Inflammatory macrophage treated with lipopolysaccharide for 1 hour (primary cell): ENCODE measurements around the gene ABCC9.

Experiments
- DNase-seq, 2 donors: peaks; one replicate each; pipeline ENCODE4 v3.0.0-alpha.2; 2020 to 2022

Gene ABCC9

DNA sequence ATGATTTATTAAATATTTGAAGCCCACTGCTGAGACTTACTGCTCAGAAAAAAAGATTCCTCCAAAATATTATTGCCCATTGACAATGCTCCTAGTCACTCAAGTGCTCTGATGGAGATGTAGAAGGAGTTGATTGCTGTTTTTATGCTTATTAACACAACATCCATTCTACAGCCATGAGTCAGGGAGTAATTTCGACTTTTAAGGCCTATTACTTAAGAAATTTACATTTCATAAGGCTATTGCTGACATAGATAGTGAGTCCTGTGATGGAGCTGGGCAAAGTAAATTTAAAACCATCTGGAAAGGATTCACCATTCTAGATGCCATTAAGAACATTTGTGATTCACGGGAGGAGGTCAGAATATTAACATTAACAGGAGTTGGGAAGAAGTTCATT lies 171.9 kb downstream of the ABCC9 start:
- no peak for DNase-seq

DNA sequence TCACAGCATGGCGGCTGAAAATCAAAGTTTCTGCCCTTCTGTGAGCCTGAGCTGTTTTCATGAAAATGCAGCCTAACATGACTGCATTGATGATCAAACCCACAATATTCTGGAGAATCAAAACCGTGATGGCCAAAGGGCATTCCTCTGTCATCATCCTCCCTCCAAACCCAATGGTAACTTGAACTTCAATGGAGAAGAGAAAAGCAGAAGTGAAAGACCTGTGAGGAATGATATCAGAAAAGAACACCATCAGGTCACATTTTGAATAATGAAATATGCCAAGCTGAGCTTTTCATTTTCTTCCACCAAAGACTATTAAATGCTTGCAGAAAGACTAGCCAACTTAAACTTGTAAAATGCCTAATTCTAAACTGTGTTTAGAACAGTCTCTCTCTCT lies 174.8 kb downstream of the ABCC9 start:
- DNase-seq = no peak

DNA sequence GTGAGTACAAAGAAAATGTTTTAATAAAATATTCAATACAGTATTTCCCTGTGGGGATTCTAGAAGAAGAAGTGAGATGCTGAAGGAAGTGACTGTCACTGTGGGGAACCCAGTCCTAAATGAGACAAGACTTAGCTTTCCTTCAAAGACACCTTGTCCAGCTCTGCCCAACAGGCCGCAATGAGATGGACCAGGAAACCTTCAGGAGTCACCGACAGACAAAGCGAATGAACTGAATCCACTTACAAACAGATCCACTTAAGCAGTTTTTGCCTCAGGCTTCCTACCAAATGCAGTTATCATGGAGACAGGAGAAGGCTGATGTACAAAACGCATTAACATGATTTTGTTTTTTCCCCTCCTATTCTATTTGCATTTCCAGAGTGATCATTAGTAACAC lies 176.3 kb downstream of the ABCC9 start:
- DNase-seq = no peak

DNA sequence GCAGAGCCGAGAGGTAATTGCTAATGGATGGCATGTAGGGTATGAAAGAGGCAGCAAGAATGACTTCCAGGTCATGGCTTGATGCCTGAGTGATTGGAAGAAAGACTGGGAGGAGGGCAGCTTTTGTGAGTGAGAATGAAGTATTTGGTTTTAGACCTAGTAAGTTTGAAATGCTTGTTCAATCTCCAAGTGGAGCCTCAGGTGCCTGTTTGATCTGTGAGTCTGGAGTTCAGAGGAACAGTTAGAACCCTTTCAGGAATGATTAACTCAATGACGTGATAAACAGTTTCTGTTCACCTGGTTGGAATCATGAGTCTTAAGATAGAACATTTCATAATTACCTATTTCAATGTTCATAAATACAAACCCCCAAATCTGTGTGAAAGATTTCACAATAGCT lies 177.2 kb downstream of the ABCC9 start:
- DNase-seq = no peak

DNA sequence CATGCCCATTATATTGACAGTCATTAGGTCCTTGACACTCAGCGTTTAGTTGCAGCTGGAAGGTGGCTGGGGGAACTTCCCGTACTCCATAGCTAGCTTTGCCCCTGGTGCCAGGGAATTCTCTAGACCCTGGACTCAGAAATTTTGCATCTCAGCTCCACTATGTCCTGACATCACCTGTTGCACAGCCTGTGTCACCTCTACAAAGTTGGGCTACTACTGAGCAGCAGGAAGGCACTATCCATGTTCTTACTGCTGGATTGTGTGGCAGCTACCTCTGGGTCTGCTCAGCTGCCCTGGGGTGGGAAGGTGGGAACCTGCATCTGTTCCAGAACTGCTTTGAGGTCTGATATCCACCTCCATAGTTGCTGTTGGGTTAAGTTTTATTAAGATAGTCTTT lies 177.7 kb downstream of the ABCC9 start:
- DNase-seq = no peak

DNA sequence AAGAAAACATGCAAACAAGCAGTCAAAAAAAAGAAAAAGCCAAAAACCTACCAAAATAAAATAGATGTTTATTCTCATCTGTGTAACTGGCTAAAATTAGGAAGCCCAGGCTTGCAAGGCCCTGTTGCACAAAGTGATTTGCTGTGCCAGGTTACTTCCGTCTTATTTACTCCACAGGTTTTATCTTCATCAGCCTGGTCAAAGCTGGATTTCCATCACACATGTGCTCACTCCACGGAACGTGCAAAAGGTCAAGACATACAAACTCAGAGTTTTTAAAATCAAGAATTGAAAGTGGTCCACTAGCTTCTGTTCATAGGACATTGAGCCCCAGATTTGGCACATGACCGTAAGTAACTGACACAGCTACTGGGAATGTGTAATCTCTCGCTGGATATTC lies 181.5 kb downstream of the ABCC9 start:
- DNase-seq = no peak

DNA sequence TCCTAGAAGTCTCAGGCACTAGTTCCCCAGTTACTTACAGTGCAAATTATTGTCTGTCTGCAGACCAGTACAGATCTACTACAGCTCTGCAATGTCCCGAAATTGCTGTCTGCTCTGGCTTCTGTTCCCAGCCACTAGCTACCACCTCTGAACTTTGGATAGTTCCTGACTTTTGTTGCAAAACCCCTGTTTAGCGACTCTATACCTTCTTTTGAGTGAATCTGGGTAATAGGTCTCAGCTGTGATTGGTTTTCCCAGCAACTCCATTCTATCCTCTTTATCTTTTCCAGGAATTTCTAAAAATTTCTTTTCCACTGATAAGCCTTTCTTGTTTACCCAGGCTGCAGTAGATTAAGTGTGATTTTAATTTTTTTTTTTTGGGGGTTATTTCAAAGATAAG lies 183.5 kb downstream of the ABCC9 start:
- DNase-seq = no peak

DNA sequence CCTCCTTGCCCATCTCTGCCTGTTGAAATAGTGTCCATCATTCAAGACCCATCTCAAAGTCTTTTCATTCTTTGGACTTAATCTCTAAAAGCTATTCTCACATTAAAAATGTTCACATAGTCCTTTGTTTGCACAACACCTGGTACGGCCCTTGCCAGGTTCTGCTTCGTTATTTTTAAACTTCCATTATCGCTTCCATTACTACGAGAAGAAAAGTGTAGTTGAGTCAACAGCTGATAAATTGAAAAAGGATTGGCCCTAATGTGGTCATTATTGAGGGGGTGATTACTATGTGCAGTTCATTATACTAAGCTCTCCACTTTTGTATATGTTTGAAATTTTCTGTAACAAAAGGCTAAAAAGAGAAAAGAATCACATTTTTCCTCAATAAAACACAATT lies 184.5 kb downstream of the ABCC9 start:
- DNase-seq = no peak

DNA sequence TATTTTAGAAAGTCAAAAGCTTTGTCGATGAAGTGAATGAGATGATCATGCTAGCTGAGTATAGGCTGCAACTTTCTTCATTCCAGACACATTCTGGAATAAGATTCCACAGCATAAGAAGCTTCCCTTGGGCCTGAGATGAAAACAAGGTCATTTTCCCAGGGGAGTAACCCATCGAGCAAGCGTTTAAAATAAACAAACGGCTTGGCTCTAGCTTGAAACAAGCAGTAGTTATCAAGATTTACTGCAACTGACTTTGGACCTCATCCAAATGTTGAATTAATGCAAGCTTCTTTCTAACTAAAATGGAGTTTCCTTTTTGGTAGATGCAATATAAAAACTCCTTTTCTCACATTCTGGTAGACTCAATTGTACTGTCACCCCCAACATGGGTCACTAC lies 189.7 kb downstream of the ABCC9 start:
- DNase-seq = no peak
